Measurements from ENCODE around the gene SEZ6L2.

Gene SEZ6L2

GRCh38 chr16:29849505-29849904 lies 49.8 kb downstream of the SEZ6L2 start:
- ChIA-PET POLR2A (interaction anchor here (0.6 kb wide), 1 partner anchor 26 kb away, joined by 3 read pairs; no protein-coding TSS in a partner anchor), CTCF (interaction anchor here (0.9 to 4.7 kb wide), 18 partner anchors 10 to 173 kb away, joined by 4 to 99 read pairs (median 8); partner anchors contain the start of genes C16orf92, CDIPT, KIF22 and MAZ)
- DNase-seq (ENCODE audit: low read depth, low spot score), result no peak
- H3K4me3 ChIP-seq (ENCODE audit: low read depth, low read length), result no peak overlapping the region
- no peak for TF ChIP-seq CTCF (IDR thresholded peaks at IDR 0.05; ENCODE audit: insufficient read depth, low read length, missing control alignments)

- H3K4me3 ChIP-seq (ENCODE audit: low read depth, low read length), result no peak overlapping the region
- no peak for DNase-seq (ENCODE audit: low read depth, low spot score)
- POLR2A ChIA-PET, result interaction anchor here (0.6 to 1.8 kb wide), 4 partner anchors 13 to 113 kb away, joined by 3 to 5 read pairs (median 4); partner anchors contain the start of genes MVP and TMEM219
- TF ChIP-seq CTCF (IDR thresholded peaks at IDR 0.05; ENCODE audit: insufficient read depth, low read length, missing control alignments), result peak; percentile 90
- CTCF ChIA-PET, result interaction anchor here (0.6 to 4.7 kb wide), 42 partner anchors 9 to 208 kb away, joined by 3 to 99 read pairs (median 4); partner anchors contain the start of genes C16orf92, CDIPT, KIF22 and MAZ
Measured at GRCh38 chr16:29848420-29849297, 50.7 kb downstream of the SEZ6L2 start.

GRCh38 chr16:29845656-29846055 lies 53.7 kb downstream of the SEZ6L2 start:
- ChIA-PET POLR2A (no interaction called here), CTCF (interaction anchor here (1.0 to 4.7 kb wide), 4 partner anchors 16 to 38 kb away, joined by 3 to 99 read pairs (median 4); partner anchors contain the start of genes MVP and PAGR1)
- TF ChIP-seq CTCF (IDR thresholded peaks at IDR 0.05; ENCODE audit: insufficient read depth, low read length, missing control alignments), result no peak
- no peak overlapping the region for H3K4me3 ChIP-seq (ENCODE audit: low read depth, low read length)
- DNase-seq (ENCODE audit: low read depth, low spot score), result no peak

GRCh38 chr16:29844575-29845331 lies 54.6 kb downstream of the SEZ6L2 start:
- no peak for TF ChIP-seq CTCF (IDR thresholded peaks at IDR 0.05; ENCODE audit: insufficient read depth, low read length, missing control alignments)
- CTCF ChIA-PET, result interaction anchor here (0.7 to 3.4 kb wide), 5 partner anchors 8 to 187 kb away, joined by 3 to 9 read pairs (median 3); partner anchors contain the start of genes CDIPT and PAGR1
- POLR2A ChIA-PET, result no interaction called here
- DNase-seq (ENCODE audit: low read depth, low spot score), result no peak
- H3K4me3 ChIP-seq (ENCODE audit: low read depth, low read length), result no peak overlapping the region

GRCh38 chr16:29843931-29844330 lies 55.4 kb downstream of the SEZ6L2 start:
- no peak for TF ChIP-seq CTCF (IDR thresholded peaks at IDR 0.05; ENCODE audit: insufficient read depth, low read length, missing control alignments)
- CTCF ChIA-PET, result interaction anchor here (0.9 to 3.4 kb wide), 3 partner anchors 9 to 188 kb away, joined by 3 to 9 read pairs (median 7); no protein-coding TSS in a partner anchor
- DNase-seq (ENCODE audit: low read depth, low spot score), result no peak
- POLR2A ChIA-PET, result no interaction called here
- no peak overlapping the region for H3K4me3 ChIP-seq (ENCODE audit: low read depth, low read length)
